ENCODE data around the gene TAP2.

TAP2 gene

GRCh38 chr6:32867554-32868256 is 29.2 kb upstream of the TAP2 start:
- H3K4me1 ChIP-seq (ENCODE audit: low read length) = peaks cover 39% of the 10 kb centered on the region
- H3K9me3 ChIP-seq (ENCODE audit: insufficient read depth, low read length) = no peaks in the 10 kb centered on the region
- peak overlapping the region; percentile 67 for H3K4me2 ChIP-seq (ENCODE audit: low read length)
- H3K4me3 ChIP-seq (ENCODE audit: low read length) = peak overlapping the region; percentile 33
- 0 out of 2 replicates have a peak overlapping the region, but pooled peaks have one; percentile 14 for H2AFZ ChIP-seq (ENCODE audit: low read depth, low read length)
- peak overlapping the region; percentile 70 for H3K27ac ChIP-seq (ENCODE audit: low read length)
- peaks cover 15% of the 10 kb centered on the region for H3K27me3 ChIP-seq (ENCODE audit: low read depth, low read length)
- no peaks in the 10 kb centered on the region for H3K79me2 ChIP-seq (ENCODE audit: low read length)
- no peaks in the 10 kb centered on the region for H3K36me3 ChIP-seq (replicated peaks; ENCODE audit: low read depth, low read length)
- TF ChIP-seq CTCF (IDR thresholded peaks at IDR 0.05; ENCODE audit: low read depth, low read length) = no peak
- no peak for TF ChIP-seq EZH2phosphoT487 (IDR thresholded peaks at IDR 0.05; ENCODE audit: low read depth)
- no peaks in the 10 kb centered on the region for H4K20me1 ChIP-seq (ENCODE audit: insufficient read depth, low read length)
- peak overlapping the region; percentile 50 for H3K9ac ChIP-seq (ENCODE audit: low read length)

GRCh38 chr6:32867022-32867477 is 28.5 kb upstream of the TAP2 start:
- Histone ChIP-seq H3K4me3 (ENCODE audit: low read length) (peak overlapping the region; percentile 33), H4K20me1 (ENCODE audit: insufficient read depth, low read length) (no peaks in the 10 kb centered on the region), H3K9ac (ENCODE audit: low read length) (peak overlapping the region; percentile 50), H3K9me3 (ENCODE audit: insufficient read depth, low read length) (no peaks in the 10 kb centered on the region), H3K4me2 (ENCODE audit: low read length) (peak overlapping the region; percentile 67), H3K79me2 (ENCODE audit: low read length) (no peaks in the 10 kb centered on the region), H3K4me1 (ENCODE audit: low read length) (peaks cover 39% of the 10 kb centered on the region), H2AFZ (ENCODE audit: low read depth, low read length) (0 out of 2 replicates have a peak overlapping the region, but pooled peaks have one; percentile 14), H3K27me3 (ENCODE audit: low read depth, low read length) (peaks cover 15% of the 10 kb centered on the region), H3K27ac (ENCODE audit: low read length) (peak overlapping the region; percentile 70), H3K36me3 (replicated peaks; ENCODE audit: low read depth, low read length) (no peaks in the 10 kb centered on the region)
- TF ChIP-seq CTCF (IDR thresholded peaks at IDR 0.05; ENCODE audit: low read depth, low read length) (no peak), EZH2phosphoT487 (IDR thresholded peaks at IDR 0.05; ENCODE audit: low read depth) (no peak)

GRCh38 chr6:32865724-32866443 is 27.3 kb upstream of the TAP2 start:
- H4K20me1 ChIP-seq (ENCODE audit: insufficient read depth, low read length) = no peaks in the 10 kb centered on the region
- H3K4me2 ChIP-seq (ENCODE audit: low read length) = peak overlapping the region; percentile 67
- H3K27me3 ChIP-seq (ENCODE audit: low read depth, low read length) = peaks cover 10% of the 10 kb centered on the region
- H3K4me3 ChIP-seq (ENCODE audit: low read length) = no peak overlapping the region
- no peak overlapping the region for H2AFZ ChIP-seq (ENCODE audit: low read depth, low read length)
- H3K9ac ChIP-seq (ENCODE audit: low read length) = no peak overlapping the region
- no peaks in the 10 kb centered on the region for H3K9me3 ChIP-seq (ENCODE audit: insufficient read depth, low read length)
- TF ChIP-seq CTCF (IDR thresholded peaks at IDR 0.05; ENCODE audit: low read depth, low read length) = no peak
- TF ChIP-seq EZH2phosphoT487 (IDR thresholded peaks at IDR 0.05; ENCODE audit: low read depth) = no peak
- H3K4me1 ChIP-seq (ENCODE audit: low read length) = peaks cover 42% of the 10 kb centered on the region
- H3K36me3 ChIP-seq (replicated peaks; ENCODE audit: low read depth, low read length) = no peaks in the 10 kb centered on the region
- H3K27ac ChIP-seq (ENCODE audit: low read length) = peak overlapping the region; percentile 47
- H3K79me2 ChIP-seq (ENCODE audit: low read length) = no peaks in the 10 kb centered on the region

- Histone ChIP-seq H3K4me1 (ENCODE audit: low read length) (peaks cover 40% of the 10 kb centered on the region), H3K4me3 (ENCODE audit: low read length) (no peak overlapping the region), H3K27ac (ENCODE audit: low read length) (no peak overlapping the region), H3K9me3 (ENCODE audit: insufficient read depth, low read length) (no peaks in the 10 kb centered on the region), H3K27me3 (ENCODE audit: low read depth, low read length) (no peaks in the 10 kb centered on the region), H3K79me2 (ENCODE audit: low read length) (no peaks in the 10 kb centered on the region), H3K9ac (ENCODE audit: low read length) (no peak overlapping the region), H3K4me2 (ENCODE audit: low read length) (no peak overlapping the region), H4K20me1 (ENCODE audit: insufficient read depth, low read length) (no peaks in the 10 kb centered on the region), H3K36me3 (replicated peaks; ENCODE audit: low read depth, low read length) (peaks cover 8% of the 10 kb centered on the region), H2AFZ (ENCODE audit: low read depth, low read length) (no peak overlapping the region)
- TF ChIP-seq CTCF (IDR thresholded peaks at IDR 0.05; ENCODE audit: low read depth, low read length) (no peak), EZH2phosphoT487 (IDR thresholded peaks at IDR 0.05; ENCODE audit: low read depth) (no peak)
Measured at GRCh38 chr6:32862725-32863124, 24.2 kb upstream of the TAP2 start.
